Adrenal gland (tissue), 12 donors: ENCODE measurements around the gene MRPS34. TPM values are rescaled to one million over a fixed set of nuclear protein-coding genes. Genes with fewer than 3 reads are reported as not detected.

Experiments
- DNase-seq, 7 donors: peaks; one replicate each; pipeline ENCODE4 v3.0.0-alpha.2; 2019 to 2020
- H3K27ac ChIP-seq, 5 donors: fragments of 200-600 bp; sonication (generic) in 4 of 5; 1 replicate in 3 of 5; 2 replicates in 2 of 5; pipeline versions ENCODE4 v1.5.1 to v1.8.0; 2016 to 2020; ENCODE audit warnings: mild to moderate bottlenecking in 1 of 5
- H3K27me3 ChIP-seq: fragments of 200-600 bp; 2 replicates; pipeline ENCODE4 v1.8.0; 2021
- H3K36me3 ChIP-seq, 2 donors: fragments of 200-600 bp; replicated peaks in 1 of 2; 1 replicate in 1 of 2; 2 replicates in 1 of 2; pipeline versions ENCODE4 v1.5.1 to v1.8.0; 2018 to 2022
- H3K4me1 ChIP-seq, 2 donors: fragments of 200-600 bp; replicated peaks in 1 of 2; 1 replicate in 1 of 2; 2 replicates in 1 of 2; pipeline versions ENCODE4 v1.5.1 to v1.8.0; 2018 to 2021
- H3K4me3 ChIP-seq, 4 donors: fragments of 200-600 bp; sonication (generic) in 3 of 4; one replicate each; pipeline ENCODE4 v1.5.1; 2016 to 2018
- H3K9me3 ChIP-seq, 3 donors: fragments of 200-600 bp; sonication (generic) in 1 of 3; replicated peaks in 1 of 3; 1 replicate in 2 of 3; 2 replicates in 1 of 3; pipeline versions ENCODE4 v1.5.1 to v1.8.0; 2016 to 2021
- CTCF ChIP-seq, 6 experiments: fragments of 450-650 bp in 4 of 6; fragments of 200-600 bp in 2 of 6; sonication (generic) in 1 of 6; IDR thresholded peaks; 1 replicate in 5 of 6; 2 replicates in 1 of 6; pipeline versions ENCODE4 v1.5.1 to v1.8.0; 2016 to 2021; ENCODE audit warnings: antibody characterized with exemption in 6 of 6, mild to moderate bottlenecking in 2 of 6, moderate library complexity in 1 of 6
- POLR2A ChIP-seq, 2 donors: fragments of 450-650 bp; IDR thresholded peaks; one replicate each; pipeline ENCODE4 v1.6.1; 2017; ENCODE audit warnings: antibody characterized with exemption in 2 of 2, mild to moderate bottlenecking in 2 of 2, moderate library complexity in 1 of 2
- WGBS, 4 donors: extraction: QIAGEN DNeasy Blood & Tissue Kit in 2 of 4; methylation state at CpG; one replicate each; pipeline versions ENCODE4 v1.1.5 to v1.1.7; 2013 to 2017; 5-methylcytosine and 5-hydroxymethylcytosine counted together
- intact Hi-C, 2 donors: fragments of 100-400 bp; cut with DNase I; formaldehyde crosslinking; loops; one replicate each; pipeline versions ENCODE4 v1.14.1 to v1.15.0; 2022 to 2023
- polyA plus RNA-seq, 3 donors: library from polyadenylated mRNA; stranded (reverse); fragments of 200-250 nt in 2 of 3; fragments of 350-450 nt in 1 of 3; fragmentation: Illumina TruSeq in 1 of 3; extraction: RNeasy Lipid Tissue Mini Kit (QIAGEN cat#74804) in 1 of 3; gene quantifications; one replicate each; pipeline ENCODE4 v1.2.3, GENCODE V29; 2013 to 2014
- total RNA-seq, 9 donors: library from RNA; depleted of rRNA in 4 of 9; stranded (reverse); fragments of >200 nt in 4 of 9; fragments of 120-200 nt in 1 of 9; fragmentation: NEBNext Ultra II Directional in 1 of 9; extraction: Animal tissue kit (Norgen Biotek cat#: 25700) in 1 of 9; gene quantifications; one replicate each; pipeline versions ENCODE4 v1.1.0 to v1.2.4, GENCODE V29; 2013 to 2023
- donor health status: healthy with polysubstance abuse.
- donor health status: Bipolar disorder and iron deficiency.
- donor health status: DM: yes; HTN: yes; CAD: no.
- donor health status: DM: no; HTN: no; CAD: no.
- donor health status: DM: no; HTN: no; CAD: no.
- donor health status: DM: yes; HTN: yes; CAD: no.

Gene MRPS34
- total and polyA plus RNA-seq, 12 donors = 84.3 to 226 (median 141) TPM

GRCh38 chr16:1818204-1818872 lies 45.4 kb upstream of the MRPS34 start:
- intact Hi-C loops = no loop called here
- TF ChIP-seq CTCF (IDR thresholded peaks at IDR 0.05) (no peak), POLR2A (IDR thresholded peaks at IDR 0.05) (no peak)
- Histone ChIP-seq H3K4me3 (no peak overlapping the region), H3K27me3 (no peaks in the 10 kb centered on the region), H3K27ac (peak overlapping the region in 1 of 5 donors; percentile 47), H3K36me3 (peaks cover 0 to 86% of the 10 kb centered on the region in 2 donors), H3K9me3 (no peaks in the 10 kb centered on the region), H3K4me1 (peaks cover 0 to under 1% of the 10 kb centered on the region in 2 donors)
- DNase-seq = peak in 4 of 7 donors; percentile 17 to 44 (median 25)
- WGBS, 4 donors = 67 to 76% (median 72%) methylated on average over 17 to 27 of the region's 27 CpGs

GRCh38 chr16:1817716-1818115 lies 44.8 kb upstream of the MRPS34 start:
- no peaks in the 10 kb centered on the region for H3K9me3 ChIP-seq
- peak overlapping the region in 1 of 5 donors; percentile 47 for H3K27ac ChIP-seq
- intact Hi-C loops = no loop called here
- no peaks in the 10 kb centered on the region for H3K4me1 ChIP-seq
- 72 to 87% (median 78%) methylated on average over 17 of the region's 17 CpGs for WGBS, 4 donors
- no peak overlapping the region for H3K4me3 ChIP-seq
- H3K36me3 ChIP-seq = peaks cover 0 to 85% of the 10 kb centered on the region in 2 donors
- no peaks in the 10 kb centered on the region for H3K27me3 ChIP-seq
- TF ChIP-seq POLR2A (IDR thresholded peaks at IDR 0.05) (no peak), CTCF (IDR thresholded peaks at IDR 0.05) (no peak)
- DNase-seq = peak in 4 of 7 donors; percentile 16 to 31 (median 22)

DNA sequence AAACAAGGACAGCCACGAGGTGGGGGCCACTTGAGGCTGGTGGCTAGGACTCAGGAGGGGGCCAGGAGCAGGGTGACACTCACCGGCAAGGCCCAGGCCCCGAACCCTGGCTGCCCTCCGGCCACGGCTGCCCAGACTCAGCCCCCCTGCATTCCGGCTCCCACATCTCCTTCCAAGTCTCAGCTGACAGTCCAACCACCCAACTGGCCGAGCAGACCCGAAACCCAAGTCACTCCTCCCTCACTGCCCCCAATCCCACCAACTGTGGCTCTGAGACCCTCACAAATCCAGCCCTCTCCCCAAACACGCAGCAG lies 44.3 kb upstream of the MRPS34 start:
- intact Hi-C loops = no loop called here

More for the DNA sequence above, 44.3 kb upstream of the MRPS34 start:
- Histone ChIP-seq H3K4me3 (no peak overlapping the region), H3K4me1 (no peaks in the 10 kb centered on the region), H3K36me3 (peaks cover 0 to 81% of the 10 kb centered on the region in 2 donors), H3K27me3 (no peaks in the 10 kb centered on the region), H3K9me3 (no peaks in the 10 kb centered on the region), H3K27ac (no peak overlapping the region)
- no peak for DNase-seq
- WGBS, 4 donors = 91 to 97% (median 95%) methylated on average over 7 to 9 of the region's 9 CpGs
- no peak for TF ChIP-seq POLR2A (IDR thresholded peaks at IDR 0.05)
- TF ChIP-seq CTCF (IDR thresholded peaks at IDR 0.05) = no peak
